ENCODE measurements around the gene ABCC8. TPM values are rescaled to one million over a fixed set of nuclear protein-coding genes. Genes with fewer than 3 reads are reported as not detected.

Gene ABCC8
- total RNA-seq, 1 donor: not detected

- Histone ChIP-seq H2AFZ (ENCODE audit: low read length) (no peak overlapping the region), H3K9me3 (ENCODE audit: low read depth, low read length) (no peaks in the 10 kb centered on the region), H3K4me2 (ENCODE audit: insufficient read depth, low read length) (no peak overlapping the region), H3K36me3 (ENCODE audit: insufficient read depth, low read length) (no peaks in the 10 kb centered on the region), H3K4me3 (ENCODE audit: insufficient read depth, low read length) (no peak overlapping the region), H3K79me2 (ENCODE audit: insufficient read depth, low read length) (no peaks in the 10 kb centered on the region), H4K20me1 (ENCODE audit: insufficient read depth, low read length) (no peaks in the 10 kb centered on the region), H3K27ac (ENCODE audit: low read depth, low read length) (no peak overlapping the region), H3K27me3 (ENCODE audit: insufficient read depth, low read length) (peaks cover 9% of the 10 kb centered on the region), H3K4me1 (ENCODE audit: insufficient read depth, low read length) (peaks cover 4% of the 10 kb centered on the region)
- DNase-seq (ENCODE audit: insufficient read length, low spot score, missing footprints): peak; percentile 49
- TF ChIP-seq, protein P1, sequence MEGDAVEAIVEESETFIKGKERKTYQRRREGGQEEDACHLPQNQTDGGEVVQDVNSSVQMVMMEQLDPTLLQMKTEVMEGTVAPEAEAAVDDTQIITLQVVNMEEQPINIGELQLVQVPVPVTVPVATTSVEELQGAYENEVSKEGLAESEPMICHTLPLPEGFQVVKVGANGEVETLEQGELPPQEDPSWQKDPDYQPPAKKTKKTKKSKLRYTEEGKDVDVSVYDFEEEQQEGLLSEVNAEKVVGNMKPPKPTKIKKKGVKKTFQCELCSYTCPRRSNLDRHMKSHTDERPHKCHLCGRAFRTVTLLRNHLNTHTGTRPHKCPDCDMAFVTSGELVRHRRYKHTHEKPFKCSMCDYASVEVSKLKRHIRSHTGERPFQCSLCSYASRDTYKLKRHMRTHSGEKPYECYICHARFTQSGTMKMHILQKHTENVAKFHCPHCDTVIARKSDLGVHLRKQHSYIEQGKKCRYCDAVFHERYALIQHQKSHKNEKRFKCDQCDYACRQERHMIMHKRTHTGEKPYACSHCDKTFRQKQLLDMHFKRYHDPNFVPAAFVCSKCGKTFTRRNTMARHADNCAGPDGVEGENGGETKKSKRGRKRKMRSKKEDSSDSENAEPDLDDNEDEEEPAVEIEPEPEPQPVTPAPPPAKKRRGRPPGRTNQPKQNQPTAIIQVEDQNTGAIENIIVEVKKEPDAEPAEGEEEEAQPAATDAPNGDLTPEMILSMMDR (IDR thresholded peaks at IDR 0.05; ENCODE audit: extremely low read depth, low read depth, low read length): no peak
Observed at GRCh38 chr11:17506314-17506713, 29.7 kb upstream of the ABCC8 start.

- peaks cover 3% of the 10 kb centered on the region for H3K27me3 ChIP-seq (ENCODE audit: insufficient read depth, low read length)
- H3K79me2 ChIP-seq (ENCODE audit: insufficient read depth, low read length): no peaks in the 10 kb centered on the region
- H3K4me1 ChIP-seq (ENCODE audit: insufficient read depth, low read length): peaks cover 4% of the 10 kb centered on the region
- H3K4me3 ChIP-seq (ENCODE audit: insufficient read depth, low read length): no peak overlapping the region
- no peak overlapping the region for H2AFZ ChIP-seq (ENCODE audit: low read length)
- no peaks in the 10 kb centered on the region for H4K20me1 ChIP-seq (ENCODE audit: insufficient read depth, low read length)
- H3K4me2 ChIP-seq (ENCODE audit: insufficient read depth, low read length): no peak overlapping the region
- no peak for DNase-seq (ENCODE audit: insufficient read length, low spot score, missing footprints)
- H3K27ac ChIP-seq (ENCODE audit: low read depth, low read length): no peak overlapping the region
- TF ChIP-seq, protein P1 (IDR thresholded peaks at IDR 0.05; ENCODE audit: extremely low read depth, low read depth, low read length): no peak
- H3K36me3 ChIP-seq (ENCODE audit: insufficient read depth, low read length): no peaks in the 10 kb centered on the region
- no peaks in the 10 kb centered on the region for H3K9me3 ChIP-seq (ENCODE audit: low read depth, low read length)
Observed at GRCh38 chr11:17505146-17505545, 28.5 kb upstream of the ABCC8 start.

DNA sequence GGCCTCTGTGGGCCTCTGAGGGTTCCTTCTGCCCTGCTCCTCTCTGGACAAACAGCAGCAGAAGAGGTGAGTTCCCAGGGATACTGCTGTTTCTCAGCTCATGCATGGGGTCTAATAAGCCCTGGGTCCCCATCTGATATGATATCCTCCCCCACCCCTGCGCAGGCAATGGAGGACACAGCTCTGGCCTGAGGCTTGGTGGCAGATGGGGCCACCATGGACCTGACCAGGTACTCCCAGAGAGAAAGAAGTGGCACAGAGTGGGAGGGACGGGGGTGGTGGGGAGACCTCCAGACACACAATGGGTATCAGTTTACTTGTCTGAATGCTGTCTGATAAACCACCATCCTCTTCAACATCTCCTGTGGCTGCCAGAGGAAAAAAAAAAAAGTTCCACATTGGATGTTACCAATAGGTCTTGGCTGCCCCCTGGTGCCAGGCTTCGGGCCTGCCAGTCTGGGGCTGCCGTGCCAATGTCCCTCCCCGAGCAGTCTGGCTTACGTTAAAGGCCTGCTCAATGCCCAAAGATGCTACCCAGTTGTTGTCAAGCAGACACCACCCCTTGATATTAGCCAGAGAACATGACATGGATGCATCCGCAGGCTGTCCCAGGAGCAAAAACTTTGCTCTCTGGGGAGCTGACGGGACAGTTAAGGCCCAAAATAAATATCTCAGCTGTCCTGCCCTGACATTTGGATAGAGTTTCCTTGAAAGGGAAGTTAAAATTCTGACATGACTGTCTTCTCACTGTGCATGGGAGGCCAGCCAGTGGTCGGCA, 27.9 kb upstream of the ABCC8 start:
- no peaks in the 10 kb centered on the region for H3K79me2 ChIP-seq (ENCODE audit: insufficient read depth, low read length)

DNA sequence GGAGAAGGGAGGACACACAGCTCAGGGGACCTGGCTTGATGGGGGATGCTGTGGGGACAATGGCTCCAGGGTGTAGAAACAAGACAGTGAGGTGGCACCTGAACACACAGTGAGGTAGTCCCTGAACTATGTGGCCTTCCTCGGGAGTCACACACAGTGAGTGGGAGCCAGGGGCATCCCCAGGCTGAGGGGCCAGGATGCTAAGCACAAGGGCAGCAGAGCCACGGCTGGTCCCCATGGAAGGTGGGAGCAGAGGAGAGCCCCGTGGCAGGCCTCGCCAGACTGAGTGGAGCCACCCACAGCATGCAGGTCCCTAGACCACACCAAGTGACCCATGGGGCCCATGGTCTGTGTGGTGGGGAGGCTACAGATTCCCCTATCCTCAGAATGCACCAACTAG, 26.0 kb upstream of the ABCC8 start:
- peak; percentile 54 for DNase-seq (ENCODE audit: insufficient read length, low spot score, missing footprints)
- H3K36me3 ChIP-seq (ENCODE audit: insufficient read depth, low read length): no peaks in the 10 kb centered on the region
- peaks cover 17% of the 10 kb centered on the region for H3K27me3 ChIP-seq (ENCODE audit: insufficient read depth, low read length)
- TF ChIP-seq, protein P1 (IDR thresholded peaks at IDR 0.05; ENCODE audit: extremely low read depth, low read depth, low read length): no peak
- H3K27ac ChIP-seq (ENCODE audit: low read depth, low read length): no peak overlapping the region
- H3K4me3 ChIP-seq (ENCODE audit: insufficient read depth, low read length): no peak overlapping the region
- H2AFZ ChIP-seq (ENCODE audit: low read length): no peak overlapping the region
- no peaks in the 10 kb centered on the region for H3K79me2 ChIP-seq (ENCODE audit: insufficient read depth, low read length)
- H3K9me3 ChIP-seq (ENCODE audit: low read depth, low read length): no peaks in the 10 kb centered on the region
- H3K4me1 ChIP-seq (ENCODE audit: insufficient read depth, low read length): no peaks in the 10 kb centered on the region
- H4K20me1 ChIP-seq (ENCODE audit: insufficient read depth, low read length): no peaks in the 10 kb centered on the region
- H3K4me2 ChIP-seq (ENCODE audit: insufficient read depth, low read length): no peak overlapping the region

More for the DNA sequence above, 27.9 kb upstream of the ABCC8 start:
- H3K36me3 ChIP-seq (ENCODE audit: insufficient read depth, low read length): no peaks in the 10 kb centered on the region
- DNase-seq (ENCODE audit: insufficient read length, low spot score, missing footprints): peak; percentile 94
- H3K4me3 ChIP-seq (ENCODE audit: insufficient read depth, low read length): no peak overlapping the region
- no peak overlapping the region for H3K27ac ChIP-seq (ENCODE audit: low read depth, low read length)
- no peak overlapping the region for H2AFZ ChIP-seq (ENCODE audit: low read length)
- H4K20me1 ChIP-seq (ENCODE audit: insufficient read depth, low read length): no peaks in the 10 kb centered on the region
- H3K27me3 ChIP-seq (ENCODE audit: insufficient read depth, low read length): peaks cover 7% of the 10 kb centered on the region
- H3K4me1 ChIP-seq (ENCODE audit: insufficient read depth, low read length): peaks cover 4% of the 10 kb centered on the region
- H3K4me2 ChIP-seq (ENCODE audit: insufficient read depth, low read length): no peak overlapping the region
- TF ChIP-seq, protein P1 (IDR thresholded peaks at IDR 0.05; ENCODE audit: extremely low read depth, low read depth, low read length): peak; percentile 93
- no peaks in the 10 kb centered on the region for H3K9me3 ChIP-seq (ENCODE audit: low read depth, low read length)
